ENCODE results near the gene EXOC7.
A peak's percentile ranks its signal among the peaks of the same experiment; 100 is the strongest.

The EXOC7 gene, protein sequence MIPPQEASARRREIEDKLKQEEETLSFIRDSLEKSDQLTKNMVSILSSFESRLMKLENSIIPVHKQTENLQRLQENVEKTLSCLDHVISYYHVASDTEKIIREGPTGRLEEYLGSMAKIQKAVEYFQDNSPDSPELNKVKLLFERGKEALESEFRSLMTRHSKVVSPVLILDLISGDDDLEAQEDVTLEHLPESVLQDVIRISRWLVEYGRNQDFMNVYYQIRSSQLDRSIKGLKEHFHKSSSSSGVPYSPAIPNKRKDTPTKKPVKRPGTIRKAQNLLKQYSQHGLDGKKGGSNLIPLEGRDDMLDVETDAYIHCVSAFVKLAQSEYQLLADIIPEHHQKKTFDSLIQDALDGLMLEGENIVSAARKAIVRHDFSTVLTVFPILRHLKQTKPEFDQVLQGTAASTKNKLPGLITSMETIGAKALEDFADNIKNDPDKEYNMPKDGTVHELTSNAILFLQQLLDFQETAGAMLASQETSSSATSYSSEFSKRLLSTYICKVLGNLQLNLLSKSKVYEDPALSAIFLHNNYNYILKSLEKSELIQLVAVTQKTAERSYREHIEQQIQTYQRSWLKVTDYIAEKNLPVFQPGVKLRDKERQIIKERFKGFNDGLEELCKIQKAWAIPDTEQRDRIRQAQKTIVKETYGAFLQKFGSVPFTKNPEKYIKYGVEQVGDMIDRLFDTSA

DNA sequence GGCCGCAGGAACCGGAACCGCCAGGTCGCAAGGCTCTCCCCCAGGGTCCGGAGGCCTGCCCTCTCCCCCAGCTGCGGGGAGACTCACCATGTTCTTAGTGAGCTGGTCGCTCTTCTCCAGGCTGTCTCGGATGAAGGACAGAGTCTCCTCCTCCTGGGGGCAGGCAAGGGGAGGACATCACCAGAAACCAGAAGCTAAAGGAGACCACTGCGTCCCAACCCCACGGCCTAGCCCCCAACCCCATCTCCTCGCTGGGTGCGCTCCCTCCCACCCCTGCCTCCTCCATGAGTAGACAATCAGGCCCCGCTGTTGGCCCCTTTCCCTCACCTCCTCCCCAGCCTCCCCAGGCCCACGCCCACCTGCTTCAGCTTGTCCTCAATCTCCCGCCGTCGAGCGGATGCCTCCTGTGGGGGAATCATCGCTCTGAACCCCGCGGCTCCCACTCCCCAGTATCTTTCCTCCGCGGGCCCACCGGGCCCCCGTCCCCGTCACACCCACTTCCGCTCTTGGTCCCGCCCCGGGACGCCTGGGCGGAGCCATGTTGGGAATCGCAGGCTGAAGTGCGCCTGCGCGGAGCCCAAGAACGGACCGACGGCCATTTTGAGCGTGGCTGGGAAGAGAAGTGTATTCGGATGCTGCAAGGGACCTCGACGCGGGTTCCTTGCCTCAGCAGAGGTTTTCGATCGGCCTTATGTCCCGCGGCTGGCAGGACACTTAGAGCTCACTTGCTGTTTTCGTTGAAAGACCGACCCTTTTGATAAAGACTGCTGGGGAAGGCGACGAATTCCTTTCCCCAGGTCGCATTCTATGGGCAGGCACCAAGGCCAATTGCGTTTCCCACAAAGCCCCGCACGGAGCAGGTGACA is at the start of gene EXOC7:
TSS of gene EXOC7 (minus strand) at position 514 of the 866 bp plus-strand sequence. CDS start at position 419, 95 bp downstream.
- peak; percentile 80 to 88 (median 84) for DNase-seq (ENCODE audit: low read depth in 4 of 4, low spot score in 1 of 4)

DNA sequence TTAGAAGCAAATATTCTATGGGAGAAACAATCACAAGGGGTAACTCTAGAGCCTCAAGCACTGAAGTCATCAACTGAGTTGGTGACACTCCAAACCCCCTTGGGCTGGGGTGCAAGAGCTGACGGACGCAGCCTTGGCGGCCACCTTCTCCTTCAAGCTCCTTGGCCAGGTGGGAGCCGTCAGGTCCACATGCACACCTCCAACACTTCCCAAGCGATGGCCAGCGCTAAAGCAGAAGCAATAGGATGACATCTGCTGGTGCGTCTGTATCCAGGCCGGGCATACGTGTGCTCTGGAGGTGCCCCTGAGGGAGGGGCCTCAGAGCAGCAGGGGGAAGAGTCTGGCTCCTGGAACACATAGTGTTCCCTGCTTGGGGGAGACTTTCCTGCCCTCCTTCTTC is 49.6 kb upstream of the EXOC7 start:
- DNase-seq (ENCODE audit: low read depth in 4 of 4, low spot score in 1 of 4): no peak

DNA sequence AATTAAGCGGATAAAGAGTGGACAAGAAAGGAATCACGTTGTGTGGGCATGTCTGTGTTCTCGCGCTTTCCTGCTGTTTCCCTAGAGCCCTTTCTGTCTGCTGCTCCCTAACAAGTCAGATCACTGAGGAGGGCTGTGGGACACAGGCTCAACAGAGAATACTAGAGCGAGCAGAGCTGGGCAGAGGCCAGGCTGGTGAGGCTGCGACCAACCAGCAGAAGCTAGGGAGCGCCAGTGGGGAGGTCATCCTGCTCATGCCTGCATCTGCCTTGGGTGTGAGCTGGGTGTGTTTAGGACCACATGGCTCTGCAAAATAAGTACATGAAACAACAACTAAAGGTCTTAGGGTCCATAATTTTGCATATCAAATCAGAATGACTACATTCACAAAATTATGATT is 49.0 kb upstream of the EXOC7 start:
- no peak for DNase-seq (ENCODE audit: low read depth in 4 of 4, low spot score in 1 of 4)

DNA sequence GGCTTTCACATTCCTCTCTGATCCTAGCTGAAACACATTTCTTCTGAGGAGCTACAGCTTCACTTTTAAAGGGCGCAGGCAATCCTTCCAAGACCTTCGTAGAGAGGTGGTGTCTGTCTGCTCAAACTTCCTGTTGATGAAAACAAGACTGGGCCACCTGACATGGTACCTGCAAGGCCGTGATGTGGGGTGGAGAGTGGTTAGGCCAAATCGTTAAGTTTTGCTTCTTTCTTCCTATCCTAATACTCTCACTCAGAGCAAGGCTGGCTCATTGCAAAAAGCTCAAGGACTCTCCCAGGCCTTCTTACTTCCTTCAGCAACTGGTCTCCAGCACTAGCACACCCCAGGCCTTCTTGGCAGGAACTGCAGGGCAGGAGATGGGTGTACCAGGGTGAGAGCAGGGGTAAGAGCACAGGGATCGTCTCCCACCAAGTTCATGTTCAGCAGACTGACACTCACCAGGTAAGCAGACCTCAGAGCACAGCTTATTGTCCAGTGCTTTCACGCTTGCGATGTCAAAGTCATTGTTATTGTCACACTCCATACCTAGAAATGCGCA is 48.4 kb upstream of the EXOC7 start:
- DNase-seq (ENCODE audit: low read depth in 4 of 4, low spot score in 1 of 4): no peak

DNA sequence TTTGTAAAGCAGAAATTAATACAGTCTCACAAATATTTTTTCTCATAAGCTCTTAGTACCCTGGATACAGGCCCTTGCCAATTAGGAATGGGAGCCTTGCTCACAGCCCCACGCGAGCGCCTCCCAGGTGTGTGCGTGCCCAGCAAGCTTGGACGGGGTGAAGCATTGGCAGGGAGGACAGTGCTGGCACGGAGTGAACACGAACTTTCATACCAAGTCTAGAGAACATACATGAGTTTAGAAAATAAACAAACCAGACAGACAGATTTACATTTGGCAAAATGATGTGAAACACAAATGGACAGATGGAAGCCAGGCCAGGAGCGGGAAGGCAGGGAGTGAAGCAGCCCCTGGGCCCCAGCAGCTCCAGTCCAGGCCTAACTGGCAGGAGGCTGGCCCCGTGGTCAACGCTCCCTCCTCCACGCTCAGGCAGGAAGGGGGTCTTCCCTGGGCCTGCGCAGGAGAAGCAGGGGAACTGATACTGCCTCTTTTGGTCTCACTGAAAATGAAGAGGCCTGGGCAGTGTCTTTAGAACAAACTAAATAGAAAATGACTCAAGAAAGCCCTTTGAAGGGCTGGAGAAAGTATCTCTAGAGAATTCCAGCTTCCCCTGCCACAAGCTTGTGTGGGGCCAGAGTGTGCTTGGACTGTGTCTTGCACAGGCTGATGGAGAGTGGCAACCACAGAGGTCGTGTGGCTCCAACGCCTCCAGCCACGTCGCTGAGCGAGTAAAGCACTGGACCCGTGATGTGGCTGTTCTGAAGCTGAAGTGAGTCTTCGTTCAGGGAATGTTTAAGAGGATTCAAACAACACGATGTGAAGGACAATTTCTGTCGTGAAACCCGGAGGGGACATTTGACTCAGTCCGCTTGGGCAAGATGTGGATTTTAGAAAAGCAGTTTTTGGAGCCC is 47.4 kb upstream of the EXOC7 start:
- no peak for DNase-seq (ENCODE audit: low read depth in 4 of 4, low spot score in 1 of 4)

DNA sequence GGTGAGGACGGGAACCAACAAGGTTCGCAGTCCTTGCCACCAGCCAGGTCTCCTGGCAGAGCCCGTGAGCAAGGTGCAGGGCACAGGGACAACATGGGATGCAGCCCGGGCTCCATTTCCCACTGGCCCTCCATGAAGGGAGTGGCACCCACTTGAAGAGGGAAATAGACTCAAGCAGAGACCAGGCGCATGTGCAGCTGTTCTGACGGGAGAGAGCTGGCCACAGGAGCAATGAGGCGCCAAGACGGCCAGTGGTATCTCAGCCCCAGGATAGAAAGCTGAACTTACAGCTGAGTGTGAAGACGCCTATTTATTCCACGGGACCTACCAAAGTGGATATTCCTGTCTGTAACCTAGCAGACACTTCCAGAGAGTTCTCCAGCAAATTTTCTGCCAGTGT is 45.6 kb upstream of the EXOC7 start:
- no peak for DNase-seq (ENCODE audit: low read depth in 4 of 4, low spot score in 1 of 4)

DNA sequence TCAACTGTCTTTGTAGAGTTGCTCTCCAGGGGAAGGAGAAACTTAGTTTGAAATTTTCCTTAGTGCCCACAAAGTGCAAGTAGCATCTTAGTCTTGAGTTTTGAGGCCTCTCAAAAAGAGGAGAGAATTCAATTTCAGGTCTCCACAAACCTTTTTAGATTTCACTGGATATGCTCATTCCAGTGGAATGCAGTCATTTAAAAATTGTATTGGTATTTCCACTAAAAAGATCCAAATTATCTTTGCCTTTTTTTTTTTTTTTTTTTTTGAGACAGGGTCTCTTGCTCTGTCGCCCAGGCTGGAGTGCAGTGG is 44.4 kb upstream of the EXOC7 start:
- no peak for DNase-seq (ENCODE audit: low read depth in 4 of 4, low spot score in 1 of 4)

DNA sequence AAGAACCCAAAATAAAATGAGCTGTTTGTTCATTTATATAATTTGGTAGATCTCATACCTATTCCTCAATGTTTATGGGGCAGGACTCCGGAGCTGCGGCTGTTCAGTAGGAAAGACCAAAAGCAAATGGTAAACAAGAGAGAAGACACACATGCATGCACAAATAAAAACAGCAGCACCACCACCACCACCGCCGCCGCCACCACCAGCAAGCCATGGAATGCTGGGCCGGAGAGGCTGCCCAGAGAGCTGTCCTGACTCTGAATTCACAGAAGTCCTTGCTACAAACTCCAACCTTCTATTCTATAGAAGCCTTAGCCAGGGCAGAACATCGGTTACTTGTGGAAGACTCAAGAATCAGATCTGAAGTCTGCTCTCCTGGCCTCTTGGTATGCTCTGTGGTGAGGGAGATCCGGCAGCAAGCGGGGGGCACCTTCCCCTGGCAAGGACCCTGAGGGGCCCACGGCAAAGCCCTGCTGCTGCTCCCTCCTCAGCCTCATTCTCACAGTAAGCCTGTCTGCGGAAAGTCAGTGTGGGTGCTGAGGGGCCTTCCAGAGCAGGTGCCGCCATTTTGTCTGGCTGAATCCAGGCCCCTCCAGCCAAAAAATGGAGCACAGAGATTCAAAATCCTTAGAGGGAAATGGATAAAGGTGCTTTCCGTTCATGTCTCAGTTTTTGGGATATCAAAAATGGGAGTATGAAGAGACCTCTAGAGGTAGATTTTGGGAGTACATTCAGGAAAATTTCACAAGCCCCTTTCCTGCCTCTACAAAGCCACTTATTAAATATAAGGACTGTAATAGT is 43.8 kb upstream of the EXOC7 start:
- no peak for DNase-seq (ENCODE audit: low read depth in 4 of 4, low spot score in 1 of 4)

DNA sequence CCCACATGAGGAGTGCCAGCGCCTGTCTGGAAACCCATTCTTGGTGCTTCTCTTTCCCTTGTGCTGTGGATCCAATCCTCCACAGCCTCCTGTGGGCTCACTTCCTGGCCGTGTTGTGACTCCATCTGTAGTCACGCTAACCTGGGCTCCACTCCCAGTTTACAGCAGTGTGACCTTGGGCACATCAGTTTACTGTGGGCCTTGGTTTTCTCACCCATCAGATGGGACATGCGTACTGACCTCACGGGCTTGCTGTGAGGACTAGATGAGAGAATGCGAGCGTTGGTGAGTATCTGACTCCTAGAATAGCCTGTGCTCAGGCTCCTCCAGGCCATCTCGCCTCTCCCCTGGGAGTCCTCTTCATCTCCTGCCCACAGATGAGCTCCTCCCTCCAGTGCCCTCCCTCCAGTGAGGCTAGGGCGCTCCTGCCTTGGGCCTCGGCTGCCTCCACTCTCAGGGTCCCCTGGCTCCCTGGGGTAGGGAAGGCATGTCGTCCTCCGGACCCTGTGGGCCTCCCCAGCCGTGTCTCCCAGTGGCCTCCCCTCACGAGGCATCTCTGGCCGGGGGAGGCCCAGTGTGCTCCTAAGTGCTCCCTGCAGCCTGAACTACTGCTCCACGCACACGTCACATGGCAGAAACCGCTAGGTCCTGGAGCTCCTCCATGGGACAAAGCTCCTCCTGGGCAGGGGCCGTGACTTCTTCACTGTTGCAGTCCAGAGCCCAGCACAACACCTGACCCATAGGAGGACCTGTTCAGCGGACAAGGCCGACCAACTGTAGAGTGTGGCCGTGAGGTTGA is 42.7 kb upstream of the EXOC7 start:
- no peak for DNase-seq (ENCODE audit: low read depth in 4 of 4, low spot score in 1 of 4)

DNA sequence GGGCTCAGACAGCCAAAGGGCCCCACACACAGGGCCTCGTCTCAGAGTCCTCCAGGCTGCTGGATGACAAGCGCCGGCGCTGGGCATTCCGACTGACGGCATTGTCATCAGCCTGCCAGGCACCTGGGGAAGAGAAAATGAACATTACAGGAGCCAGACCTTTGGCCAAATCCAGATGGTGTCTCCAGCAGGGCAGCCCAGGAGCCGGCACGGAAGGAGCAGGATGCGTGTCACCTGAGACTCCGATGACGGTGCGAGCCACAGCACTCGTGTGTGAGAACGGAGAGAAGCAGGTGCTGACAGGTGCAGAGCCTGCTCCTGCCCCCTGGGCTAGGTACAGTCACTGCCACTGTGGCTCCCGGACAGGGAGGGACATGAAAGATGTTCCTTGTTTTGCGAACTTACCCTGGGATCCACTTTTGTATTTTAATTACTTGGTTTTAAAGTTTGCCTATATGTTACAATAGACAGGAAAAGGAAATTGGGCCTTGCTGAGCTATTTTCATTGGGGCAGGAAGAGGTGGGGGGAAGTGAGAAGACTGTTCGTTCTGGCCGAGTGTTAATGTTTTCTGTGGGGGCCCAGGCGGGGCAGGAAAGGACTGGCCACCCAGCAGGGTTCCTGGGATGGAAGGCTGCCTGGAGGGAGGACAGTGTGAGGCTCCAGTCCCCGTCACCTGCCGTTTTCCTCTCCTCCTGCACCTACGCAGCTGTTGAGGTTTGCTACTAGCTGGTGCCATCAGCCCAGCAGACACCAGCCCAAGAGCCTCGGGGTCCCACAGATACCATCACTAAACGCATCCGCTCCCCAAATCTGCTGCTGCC is 41.9 kb upstream of the EXOC7 start:
- peak in 1 of 4 experiments; percentile 28 for DNase-seq (ENCODE audit: low read depth in 4 of 4, low spot score in 1 of 4)

DNA sequence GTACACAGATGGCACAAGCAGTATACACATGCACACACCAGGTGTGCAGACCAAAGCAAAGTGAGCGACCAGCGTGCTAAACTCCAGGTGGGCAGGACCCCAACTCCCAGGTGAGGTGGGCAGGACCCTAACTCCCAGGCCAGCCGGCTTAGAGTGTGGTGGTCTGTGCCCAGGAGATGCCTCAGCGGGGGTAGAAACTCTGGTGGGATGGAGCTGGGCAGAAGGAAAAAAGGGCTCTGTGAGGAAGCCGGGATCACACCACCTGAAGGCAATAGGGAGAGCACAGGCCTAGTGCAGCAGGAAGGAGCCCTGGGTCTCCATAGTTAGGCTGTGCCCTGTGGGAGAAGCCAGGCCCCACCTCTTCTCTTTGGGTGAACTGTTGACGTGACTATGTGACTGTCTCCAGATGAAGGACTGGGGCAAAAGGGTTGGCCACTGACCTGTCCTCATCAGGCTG is 39.0 kb upstream of the EXOC7 start:
- DNase-seq (ENCODE audit: low read depth in 4 of 4, low spot score in 1 of 4): no peak

DNA sequence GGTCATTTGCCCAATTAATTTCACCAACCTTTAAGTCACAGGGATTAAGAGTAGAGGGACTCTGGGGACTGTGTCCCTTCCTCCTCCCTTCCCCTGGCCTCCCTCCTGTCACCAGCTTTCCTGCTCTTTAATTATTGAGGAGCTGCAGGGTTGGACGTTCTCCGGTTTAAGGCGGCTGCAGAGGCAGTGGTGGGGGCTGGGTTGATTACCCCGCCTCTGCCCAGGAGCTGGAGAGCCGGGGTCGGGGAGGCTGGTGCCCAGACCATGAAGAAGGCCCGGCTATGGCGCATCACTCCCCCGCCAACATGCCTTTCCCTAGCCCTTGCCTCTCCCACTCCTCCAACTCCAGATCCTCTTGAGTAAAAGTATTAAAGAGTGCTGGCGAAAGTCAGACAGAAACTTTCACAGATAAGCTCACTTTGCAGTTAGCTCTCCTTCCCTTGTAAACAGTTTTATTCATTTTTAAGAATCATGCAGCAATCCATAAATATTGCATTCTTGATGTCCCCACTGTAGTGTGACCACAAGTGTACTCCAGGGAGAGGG is 38.5 kb upstream of the EXOC7 start:
- DNase-seq (ENCODE audit: low read depth in 4 of 4, low spot score in 1 of 4): no peak

DNA sequence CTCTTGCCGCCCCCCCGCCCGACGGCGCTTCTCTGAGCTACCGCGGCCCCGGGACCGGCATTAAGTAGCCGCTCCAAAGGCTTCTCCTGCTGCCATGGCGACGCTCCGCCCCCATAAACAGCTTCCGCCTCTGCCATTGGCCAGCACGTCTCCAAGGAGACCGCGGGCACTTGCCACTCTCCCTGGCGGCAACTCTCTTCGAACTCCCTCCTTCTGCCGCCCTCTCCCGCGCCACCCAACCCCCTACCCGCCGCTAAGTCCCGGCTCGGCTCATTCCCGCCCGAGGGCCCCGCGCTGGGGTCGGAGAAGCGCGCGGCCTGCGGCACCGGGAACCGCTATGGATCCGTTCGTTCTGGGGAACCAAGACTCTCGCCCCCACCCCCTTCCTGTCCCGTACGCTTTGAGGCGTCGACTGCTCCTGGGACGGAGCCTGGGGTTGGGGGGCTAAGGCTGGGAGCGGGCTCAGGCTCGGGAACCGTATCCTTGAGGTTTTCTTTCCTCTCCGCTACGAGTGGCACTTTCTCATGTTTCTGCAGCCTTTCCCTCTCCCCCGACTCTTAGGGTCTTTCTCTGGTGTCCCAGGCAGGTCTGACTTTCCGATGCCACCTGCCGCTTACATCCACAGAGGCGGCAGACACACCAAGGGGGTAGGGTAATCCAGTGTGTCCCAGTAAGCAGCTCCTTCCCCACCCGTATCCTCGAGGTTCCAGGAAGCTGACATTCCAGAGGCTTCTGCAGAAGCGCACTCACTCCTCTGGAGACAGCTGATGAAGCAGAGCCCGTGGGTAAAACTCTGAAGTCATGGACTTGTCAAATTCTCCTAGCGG is 37.8 kb upstream of the EXOC7 start, which contains the start of gene FOXJ1:
TSS of gene FOXJ1 (minus strand) at position 34 of the 827 bp plus-strand sequence. CDS start 850 bp downstream, outside the sequence.
- DNase-seq (ENCODE audit: low read depth in 4 of 4, low spot score in 1 of 4): peak; percentile 60 to 85 (median 76)

DNA sequence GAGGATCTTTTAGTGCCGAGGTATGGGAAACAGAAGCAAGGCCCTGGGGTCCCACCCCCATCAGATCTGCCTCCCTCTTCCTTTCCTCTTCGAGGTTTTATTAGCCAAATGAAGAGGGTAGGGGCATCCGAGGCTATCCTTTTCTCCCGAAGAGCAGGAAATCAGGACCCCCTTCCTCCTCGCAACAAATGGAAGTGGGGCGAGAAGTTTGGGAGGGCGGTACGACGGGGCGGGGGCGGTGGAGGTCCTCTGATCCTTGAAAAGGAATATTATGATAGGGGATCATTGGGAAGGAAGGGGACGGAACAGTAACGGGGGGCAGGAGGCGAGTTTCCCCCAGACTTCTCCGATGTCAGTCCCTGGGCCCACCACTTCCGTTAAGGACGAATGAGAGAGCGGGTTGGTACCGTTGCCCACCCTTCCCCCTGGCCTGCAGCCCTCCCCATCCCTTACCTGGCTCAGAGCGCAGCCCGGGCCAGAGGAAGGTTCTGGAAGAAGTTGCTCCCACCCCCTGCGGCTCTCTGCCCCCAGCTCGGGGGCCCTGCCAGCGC is 37.1 kb upstream of the EXOC7 start:
- DNase-seq (ENCODE audit: low read depth in 4 of 4, low spot score in 1 of 4): no peak

DNA sequence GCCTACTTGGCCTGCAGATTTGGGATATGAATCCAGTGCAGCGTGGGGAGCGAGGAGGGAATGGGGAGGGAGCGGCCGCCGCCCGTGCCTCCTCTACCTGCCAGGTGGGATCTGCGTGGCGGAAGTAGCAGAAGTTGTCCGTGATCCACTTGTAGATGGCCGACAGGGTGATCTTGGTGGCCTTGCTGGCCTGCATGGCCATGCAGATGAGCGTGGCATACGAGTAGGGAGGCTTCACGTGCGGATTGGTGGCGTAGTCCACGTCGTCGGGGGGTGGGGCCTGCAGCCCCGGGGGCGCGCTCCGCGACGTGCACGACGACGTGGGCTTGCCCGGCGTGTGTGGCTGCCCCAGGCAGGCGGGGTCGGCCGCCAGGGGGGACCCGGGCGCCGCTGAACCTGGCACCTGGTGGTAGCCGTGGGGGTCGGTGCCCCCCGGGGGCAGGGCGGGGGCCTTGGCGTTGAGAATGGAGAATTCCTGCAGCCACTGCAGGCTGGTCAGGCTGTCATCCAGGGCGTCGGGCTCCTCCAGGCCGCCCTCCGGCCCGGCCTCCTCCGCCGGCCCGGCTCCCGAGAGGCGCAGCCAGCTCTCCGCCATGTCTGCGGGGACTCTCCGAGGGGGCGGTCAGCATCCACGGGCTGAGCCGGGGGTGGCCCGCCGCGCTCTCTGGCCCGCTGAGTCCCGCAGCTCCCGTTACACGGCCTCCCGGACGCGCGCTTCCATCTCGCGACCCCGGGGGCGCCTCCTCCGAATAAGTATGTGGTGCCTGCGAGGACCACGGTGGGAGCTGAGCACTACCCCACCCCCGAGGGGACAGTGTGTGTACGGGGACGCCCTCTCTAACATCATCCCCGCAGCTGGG is 36.4 kb upstream of the EXOC7 start:
- no peak for DNase-seq (ENCODE audit: low read depth in 4 of 4, low spot score in 1 of 4)

Data from stimulated activated CD4-positive, alpha-beta T cell treated with anti-CD3 and anti-CD28 coated beads, Interleukin-1b, Interleukin-23, amount 100 ng/mL, for 24 hours (primary cell).